GM12892 (cell line): ENCODE results near the gene SIRT6.

Source experiments
- POLR2A ChIP-seq: IDR thresholded peaks from 2 replicates; pipeline ENCODE4 v1.6.1; 2011; ENCODE audit warnings: low read depth, low read length, control low read depth
- POLR2AphosphoS5 ChIP-seq: IDR thresholded peaks from 2 replicates; pipeline ENCODE4 v1.6.1; 2011; ENCODE audit warnings: low read depth, low read length, control low read depth
- TAF1 ChIP-seq: IDR thresholded peaks from 2 replicates; pipeline ENCODE4 v1.6.1; 2011; ENCODE audit warnings: low read depth, mild to moderate bottlenecking, control low read depth, low read length, borderline replicate concordance

GRCh38 chr19:4184718-4185352 lies 2.5 kb upstream of the SIRT6 start:
- TF ChIP-seq POLR2A (no peak), TAF1 (no peak), POLR2AphosphoS5 (no peak)
